Prostate gland (tissue), 2 donors: ENCODE data around the gene RIBC1.

Experiments used
- POLR2A ChIP-seq: fragments of 450-650 bp; IDR thresholded peaks from one replicate; pipeline ENCODE4 v1.6.1; 2016; ENCODE audit warnings: antibody characterized with exemption, mild to moderate bottlenecking
- POLR2AphosphoS5 ChIP-seq: sonication (generic); formaldehyde crosslinking; IDR thresholded peaks from one replicate; pipeline ENCODE4 v1.6.1; 2017; ENCODE audit warnings: antibody characterized with exemption
- TF ChIP-seq, protein P1 (sequence below), 4 experiments: fragments of 200-600 bp in 2 of 4; fragments of 450-650 bp in 2 of 4; sonication (generic) in 2 of 4; IDR thresholded peaks; 1 replicate in 3 of 4; 2 replicates in 1 of 4; pipeline ENCODE4 v1.5.1; 2016 to 2019; ENCODE audit warnings: antibody characterized with exemption in 4 of 4, mild to moderate bottlenecking in 2 of 4, moderate library complexity in 2 of 4

DNA sequence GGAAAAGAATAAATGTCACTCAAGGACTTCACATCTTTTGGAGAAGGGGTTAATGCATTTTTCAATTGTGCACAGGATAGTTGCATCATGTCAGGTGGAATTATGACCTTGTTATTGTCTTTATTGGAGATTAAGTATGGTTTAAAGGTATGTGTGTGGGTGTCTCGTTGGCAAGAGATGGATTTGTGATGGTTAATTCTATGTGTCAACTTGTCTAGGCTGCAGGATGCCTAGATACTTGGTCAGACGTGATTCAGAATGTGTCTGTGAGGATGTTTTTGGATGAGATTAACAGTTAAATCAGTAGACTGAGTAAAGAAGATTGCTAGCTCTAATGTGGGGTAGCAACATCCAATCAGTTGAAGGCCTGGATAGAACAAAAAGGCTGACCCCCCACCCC is 53.7 kb downstream of the RIBC1 start:
- no peak for TF ChIP-seq POLR2A
- TF ChIP-seq, protein P1, sequence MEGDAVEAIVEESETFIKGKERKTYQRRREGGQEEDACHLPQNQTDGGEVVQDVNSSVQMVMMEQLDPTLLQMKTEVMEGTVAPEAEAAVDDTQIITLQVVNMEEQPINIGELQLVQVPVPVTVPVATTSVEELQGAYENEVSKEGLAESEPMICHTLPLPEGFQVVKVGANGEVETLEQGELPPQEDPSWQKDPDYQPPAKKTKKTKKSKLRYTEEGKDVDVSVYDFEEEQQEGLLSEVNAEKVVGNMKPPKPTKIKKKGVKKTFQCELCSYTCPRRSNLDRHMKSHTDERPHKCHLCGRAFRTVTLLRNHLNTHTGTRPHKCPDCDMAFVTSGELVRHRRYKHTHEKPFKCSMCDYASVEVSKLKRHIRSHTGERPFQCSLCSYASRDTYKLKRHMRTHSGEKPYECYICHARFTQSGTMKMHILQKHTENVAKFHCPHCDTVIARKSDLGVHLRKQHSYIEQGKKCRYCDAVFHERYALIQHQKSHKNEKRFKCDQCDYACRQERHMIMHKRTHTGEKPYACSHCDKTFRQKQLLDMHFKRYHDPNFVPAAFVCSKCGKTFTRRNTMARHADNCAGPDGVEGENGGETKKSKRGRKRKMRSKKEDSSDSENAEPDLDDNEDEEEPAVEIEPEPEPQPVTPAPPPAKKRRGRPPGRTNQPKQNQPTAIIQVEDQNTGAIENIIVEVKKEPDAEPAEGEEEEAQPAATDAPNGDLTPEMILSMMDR (IDR thresholded peaks at IDR 0.05), result no peak
- no peak for TF ChIP-seq POLR2AphosphoS5
